GM21786 (cell line): ENCODE data around the gene ANP32B.
A peak's percentile ranks its signal among the peaks of the same experiment; 100 is the strongest.

Experiments used
- ATAC-seq: cut with Tn5 transposase; IDR thresholded peaks from one replicate; pipeline ENCODE4 v1.9.1; 2021; ENCODE audit not compliant: unreplicated experiment

ANP32B gene

DNA sequence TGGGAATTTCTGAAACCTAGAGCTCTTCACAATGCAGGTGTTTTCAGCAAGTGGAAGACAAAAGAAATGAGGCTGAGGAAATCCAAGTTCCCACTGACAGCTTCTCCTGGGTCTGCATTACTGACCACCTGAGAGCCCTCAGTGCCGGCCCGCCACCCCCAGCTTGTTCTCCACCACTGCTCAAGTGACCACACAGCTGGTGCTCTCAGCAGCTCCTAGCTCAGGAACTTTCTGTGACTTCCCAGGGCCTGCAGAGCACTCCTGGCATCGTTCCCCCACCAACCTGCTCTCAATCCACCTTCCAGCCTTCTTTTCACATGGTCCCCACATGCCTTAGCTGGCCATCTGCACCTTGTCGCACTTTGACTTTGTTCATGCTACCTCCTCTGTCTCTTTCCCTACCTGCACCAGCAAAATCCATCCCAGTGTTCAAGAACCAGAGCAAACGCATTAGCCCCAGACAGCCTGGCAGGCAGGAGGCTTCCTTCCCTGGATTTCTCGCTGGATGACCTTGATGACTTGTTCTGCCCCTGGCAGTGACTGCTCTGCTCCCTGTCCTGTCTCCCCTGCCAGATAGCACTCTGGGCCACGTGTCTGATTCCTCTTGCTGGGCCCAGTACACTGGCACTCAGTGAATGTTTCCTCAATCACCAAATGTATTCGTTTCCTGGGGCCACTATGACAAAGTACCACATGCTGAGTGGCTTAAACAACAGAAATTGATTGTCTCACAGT is 38.3 kb downstream of the ANP32B start:
- no peak for ATAC-seq

DNA sequence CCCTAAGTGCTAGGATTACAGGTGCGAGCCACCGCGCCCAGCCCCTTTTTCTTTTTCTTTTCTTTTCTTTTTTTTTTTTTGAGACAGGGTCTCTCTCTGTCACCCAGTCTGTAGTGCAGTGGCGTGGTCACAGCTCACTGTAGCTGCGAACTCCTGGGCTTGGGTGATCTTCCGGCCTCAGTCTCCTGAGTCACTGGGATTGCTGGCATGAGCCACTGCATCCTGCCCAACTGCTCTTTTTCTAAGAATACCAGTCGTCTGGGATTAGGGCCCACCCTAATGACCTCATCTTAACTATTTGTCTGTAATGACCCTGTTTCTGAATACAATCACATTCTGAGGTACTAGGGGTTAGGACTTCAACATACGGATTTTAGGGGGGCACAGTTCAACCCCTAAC is 39.3 kb downstream of the ANP32B start:
- ATAC-seq = no peak

- ATAC-seq = no peak
These were observed 41.6 kb downstream of the ANP32B start for GRCh38 chr9:98024702-98025101.

GRCh38 chr9:98031169-98031568 is 48.0 kb downstream of the ANP32B start:
- ATAC-seq = no peak

GRCh38 chr9:98031935-98032334 is 48.8 kb downstream of the ANP32B start:
- ATAC-seq = no peak

DNA sequence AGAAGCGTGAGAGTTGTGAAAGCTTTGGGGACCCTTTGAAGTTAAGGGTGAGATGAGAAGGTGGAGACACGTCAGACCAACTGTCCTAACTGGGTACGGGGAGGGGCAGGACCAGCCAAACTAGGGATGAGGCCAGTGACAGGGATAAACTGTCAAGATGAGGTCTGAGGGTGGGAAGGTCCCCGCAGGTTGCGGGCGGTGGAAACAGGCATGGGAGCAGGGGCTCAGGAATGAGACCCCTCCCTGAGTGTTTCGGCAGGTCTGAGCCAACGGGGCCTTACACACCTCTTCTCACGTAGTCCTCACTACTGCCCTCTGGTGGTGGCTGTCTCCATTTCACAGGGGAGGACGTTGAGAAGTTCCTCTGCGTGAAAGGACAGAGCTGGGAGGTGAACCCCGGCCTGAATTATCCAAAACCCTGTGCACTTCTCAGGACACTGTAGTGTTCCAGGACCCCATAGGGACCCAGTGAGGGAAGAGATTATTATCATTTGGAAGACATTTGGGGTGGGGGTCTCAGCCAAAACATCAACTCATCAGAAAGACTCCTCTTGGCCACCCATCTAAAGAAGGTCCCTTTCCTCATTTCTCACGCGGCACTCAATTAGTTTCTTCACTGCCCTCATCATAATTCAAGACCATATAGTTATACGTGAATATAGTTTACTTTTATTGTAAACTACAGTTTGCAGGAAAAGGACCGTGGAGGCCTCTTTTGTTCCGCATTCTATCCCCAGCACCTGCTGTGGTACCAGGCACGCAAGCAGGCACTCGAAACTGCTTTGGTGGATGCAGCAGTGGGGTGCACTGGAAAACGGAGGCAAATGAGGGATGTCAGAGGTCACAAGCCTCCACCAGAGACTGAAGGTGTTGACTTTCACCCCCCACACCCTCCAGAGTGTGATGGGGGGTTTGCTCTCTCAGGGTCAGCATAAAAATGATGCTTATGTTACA is 51.7 kb downstream of the ANP32B start:
- peak; percentile 8 for ATAC-seq

DNA sequence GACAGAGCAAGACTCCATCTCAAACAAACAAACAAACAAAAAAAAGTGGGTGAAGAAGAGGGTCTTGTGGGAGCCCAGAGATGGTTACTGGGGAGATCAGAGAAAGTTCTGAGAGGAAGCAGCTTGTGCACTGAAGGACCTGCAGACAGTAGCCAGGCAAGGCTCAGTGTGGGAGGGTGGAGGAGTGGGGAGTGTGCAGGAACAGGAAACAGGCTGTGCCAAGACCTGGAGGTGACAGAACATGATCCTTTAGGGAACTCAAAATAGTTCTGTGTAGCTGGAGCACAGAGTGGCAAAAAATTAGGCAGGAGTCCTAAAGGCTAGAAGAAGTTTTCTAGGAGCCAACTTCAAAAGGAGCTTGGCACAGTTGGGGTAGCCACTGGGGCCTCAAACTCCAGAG is 54.2 kb downstream of the ANP32B start:
- ATAC-seq = no peak

GRCh38 chr9:98038958-98039357 is 55.8 kb downstream of the ANP32B start:
- peak; percentile 50 for ATAC-seq

DNA sequence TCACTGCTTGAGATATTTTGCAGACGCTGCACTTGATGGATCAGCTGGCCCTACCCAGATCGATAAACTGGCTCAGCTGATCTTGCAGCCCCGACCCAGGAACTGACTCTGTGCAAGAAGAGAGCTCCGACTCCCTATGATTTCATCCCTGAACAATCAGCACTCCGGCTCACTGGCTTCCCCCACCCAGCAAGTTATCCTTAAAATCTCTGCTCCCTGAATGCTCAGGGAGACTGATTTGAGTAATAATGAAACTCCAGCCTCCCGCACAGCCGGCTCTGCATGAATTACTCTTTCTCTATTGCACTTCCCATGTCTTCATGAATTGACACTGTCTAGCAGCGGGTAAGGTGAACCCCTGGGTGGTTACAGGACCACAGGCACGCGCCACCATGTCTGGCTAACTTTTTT is 56.5 kb downstream of the ANP32B start:
- peak; percentile 35 for ATAC-seq

DNA sequence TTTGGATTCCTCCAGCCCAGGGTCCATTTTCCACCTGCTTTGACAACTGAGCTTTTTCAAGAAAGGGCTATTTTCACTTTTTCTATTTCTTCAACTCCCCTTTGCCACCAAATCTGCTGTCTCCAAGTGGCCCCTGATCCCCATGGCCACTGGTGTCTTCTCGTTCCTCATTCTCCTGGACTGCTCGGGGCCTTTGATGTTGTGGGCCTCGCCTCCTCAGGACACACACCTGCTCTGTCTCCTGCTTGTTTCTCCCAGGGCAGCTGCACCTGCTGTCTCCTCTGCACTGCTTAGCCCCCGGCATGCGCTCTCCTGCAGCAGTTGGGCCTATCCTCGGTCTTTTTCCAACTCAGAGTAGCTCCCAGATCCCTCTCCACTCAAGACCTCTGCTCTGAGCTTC is 57.1 kb downstream of the ANP32B start:
- no peak for ATAC-seq

DNA sequence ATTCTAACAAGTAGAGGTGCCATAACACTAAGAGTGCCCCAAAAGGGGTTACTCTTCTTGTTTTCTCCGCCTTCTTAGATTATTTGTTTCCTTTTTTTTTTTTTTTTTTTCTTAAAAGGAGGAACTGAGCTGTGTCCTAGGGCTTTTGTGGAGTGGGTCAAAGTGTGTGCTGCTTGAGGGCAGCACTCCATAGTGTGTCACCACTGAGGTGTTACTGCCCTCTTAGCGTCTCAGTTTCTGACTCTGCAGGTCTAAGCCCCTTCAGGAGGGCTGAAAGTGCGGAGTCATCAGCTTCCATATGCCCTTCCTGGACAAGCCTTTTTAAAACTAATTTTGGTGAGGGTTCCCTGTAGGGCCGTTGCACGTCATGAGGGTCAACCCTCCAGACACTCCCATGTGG is 60.8 kb downstream of the ANP32B start:
- no peak for ATAC-seq

GRCh38 chr9:98045234-98046179 is 62.4 kb downstream of the ANP32B start:
- ATAC-seq = peak; percentile 90

GRCh38 chr9:98046180-98046543 is 63.0 kb downstream of the ANP32B start:
- ATAC-seq = no peak

- ATAC-seq = no peak
These were observed 63.9 kb downstream of the ANP32B start for GRCh38 chr9:98047002-98047401.

DNA sequence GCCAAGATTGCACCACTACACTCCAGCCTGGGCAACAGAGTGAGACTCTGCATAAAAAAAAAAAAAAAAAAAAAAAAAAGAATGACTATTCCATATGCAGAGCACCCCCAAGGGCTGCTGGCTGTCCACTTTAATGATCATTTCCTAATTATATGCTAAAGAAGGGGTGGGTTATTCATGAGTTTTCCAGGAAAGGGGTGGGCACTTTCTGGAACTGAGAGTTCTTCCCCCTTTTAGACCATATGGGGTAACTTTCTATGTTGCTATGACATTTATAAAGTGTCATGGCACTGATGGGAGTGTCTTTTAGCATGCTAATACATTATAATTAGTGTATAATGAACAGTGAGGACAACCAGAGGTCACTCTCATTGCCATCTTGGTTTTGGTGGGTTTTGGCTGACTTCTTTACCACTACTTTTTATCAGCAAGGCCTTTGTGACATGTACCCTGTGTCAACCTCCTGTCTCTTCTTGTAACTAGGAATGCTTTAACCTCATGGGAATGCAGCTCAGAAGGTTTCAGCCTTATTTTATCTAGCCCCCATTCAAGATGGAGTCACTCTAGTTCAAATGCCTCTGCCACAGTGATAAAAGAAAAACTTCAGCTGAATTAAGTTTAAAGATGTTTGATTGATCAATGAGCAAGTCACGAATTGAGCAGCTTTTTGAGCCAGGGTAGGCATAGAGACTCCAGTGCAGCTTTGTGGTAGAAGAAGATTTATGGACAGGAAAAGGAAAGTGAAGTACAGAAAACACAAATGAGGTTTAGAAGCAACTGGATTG is 66.3 kb downstream of the ANP32B start:
- ATAC-seq = no peak

GRCh38 chr9:98050351-98050750 is 67.2 kb downstream of the ANP32B start:
- ATAC-seq = no peak

GRCh38 chr9:98054376-98054951 is 71.3 kb downstream of the ANP32B start:
- no peak for ATAC-seq

DNA sequence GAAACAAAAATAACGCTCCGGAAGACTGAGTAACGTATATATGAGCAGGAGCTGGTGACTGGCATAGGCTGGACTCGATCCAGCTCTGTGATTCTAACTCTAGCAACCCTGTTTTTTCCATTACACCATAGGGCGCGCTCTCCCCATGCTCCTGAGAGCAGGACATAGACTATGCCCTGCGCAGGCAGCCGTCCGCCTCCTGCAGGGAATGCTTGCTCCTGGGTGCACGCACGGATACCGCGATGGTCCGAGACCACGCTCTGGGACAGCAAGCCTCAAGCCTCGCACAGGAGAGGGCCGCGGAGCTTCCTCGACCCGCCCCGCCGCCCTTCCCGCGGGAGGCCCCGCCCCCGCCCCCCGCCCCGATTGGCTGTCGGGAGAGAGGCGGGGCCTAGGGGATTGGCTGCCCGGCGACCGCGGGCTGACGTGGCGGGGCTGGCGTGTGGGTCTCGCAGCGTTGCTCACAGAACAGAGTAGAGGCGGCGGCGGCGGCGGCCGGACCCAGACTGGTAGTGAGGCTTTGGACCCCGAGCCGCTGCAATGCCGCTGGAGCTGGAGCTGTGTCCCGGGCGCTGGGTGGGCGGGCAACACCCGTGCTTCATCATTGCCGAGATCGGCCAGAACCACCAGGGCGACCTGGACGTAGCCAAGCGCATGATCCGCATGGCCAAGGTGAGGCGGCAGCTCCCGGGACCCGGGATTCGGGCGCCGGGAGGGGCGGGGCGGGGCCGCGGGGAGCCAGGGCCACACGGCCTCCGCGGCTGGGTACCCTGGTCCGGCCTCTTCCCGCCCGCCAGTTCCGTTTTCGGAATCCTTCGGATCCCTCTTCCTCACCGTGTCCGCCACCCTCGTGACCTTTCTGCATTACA is 73.4 kb downstream of the ANP32B start, which contains the start of gene NANS:
Gene NANS (plus strand): TSS at position 464 of the 869 bp plus-strand sequence. CDS start 77 bp downstream, at position 541.
- ATAC-seq = peak; percentile 91
